H1 (cell line): Measurements from ENCODE around the gene ARMC9. TPM values are rescaled to one million over a fixed set of nuclear protein-coding genes. Genes with fewer than 3 reads are reported as not detected.

Experiments
- CTCF ChIA-PET: fragments of 300-600 bp; sonication (Branson Sonifier 250); formaldehyde crosslinking; loops from one replicate; lab custom pipeline; 2021; ENCODE audit not compliant: partially characterized antibody; lab: Charles Lee
- POLR2A ChIA-PET: fragments of 300-600 bp; sonication (Branson Sonifier 250); formaldehyde crosslinking; loops from one replicate; lab custom pipeline; 2021; ENCODE audit warnings: inconsistent platforms; ENCODE audit not compliant: partially characterized antibody; lab: Charles Lee
- DNase-seq, 2 experiments: peaks; one replicate each; pipeline versions ENCODE4 v3.0.0 to v3.0.0-alpha.2; 2010 to 2022; ENCODE audit warnings: low spot score in 2 of 2, low read depth in 1 of 2, mixed read lengths in 1 of 2
- FAIRE-seq: peaks from 2 replicates; lab custom pipeline; 2011; peaks lifted over from hg19 to GRCh38; lab: Jason Lieb, UNC
- H2AFZ ChIP-seq: 2 replicates; pipeline ENCODE4 v1.8.1; 2012; ENCODE audit warnings: low read length, inconsistent platforms
- H2AK5ac ChIP-seq: 2 replicates; pipeline ENCODE4 v1.6.1; 2013; ENCODE audit warnings: low read depth, low read length
- H2BK120ac ChIP-seq: replicated peaks from 2 replicates; pipeline ENCODE3; 2013; ENCODE audit warnings: low read depth, low read length, inconsistent platforms
- H2BK12ac ChIP-seq: 2 replicates; pipeline ENCODE4 v1.6.1; 2013; ENCODE audit warnings: low read depth, low read length
- H2BK15ac ChIP-seq: 2 replicates; pipeline ENCODE4 v1.6.1; 2013; ENCODE audit warnings: low read length
- H2BK20ac ChIP-seq: 2 replicates; pipeline ENCODE4 v1.6.1; 2013; ENCODE audit warnings: low read length
- H2BK5ac ChIP-seq: 2 replicates; pipeline ENCODE4 v1.6.1; 2013; ENCODE audit warnings: low read depth, low read length
- H3K14ac ChIP-seq: 2 replicates; pipeline ENCODE4 v1.6.1; 2013; ENCODE audit warnings: inconsistent platforms; ENCODE audit not compliant: insufficient read length
- H3K18ac ChIP-seq: 2 replicates; pipeline ENCODE4 v1.6.1; 2013; ENCODE audit warnings: low read length; ENCODE audit errors: extremely low read depth
- H3K23ac ChIP-seq: 2 replicates; pipeline ENCODE4 v1.6.1; 2013; ENCODE audit warnings: inconsistent platforms; ENCODE audit not compliant: insufficient read length
- H3K23me2 ChIP-seq: 2 replicates; pipeline ENCODE4 v1.6.1; 2013; ENCODE audit warnings: low read depth, low read length
- H3K27ac ChIP-seq: 2 replicates; pipeline ENCODE4 v1.6.1; 2011; ENCODE audit warnings: low read depth, low read length, inconsistent platforms
- H3K27me3 ChIP-seq, 4 experiments: replicated peaks in 1 of 4; 1 replicate in 1 of 4; 2 replicates in 3 of 4; pipeline versions ENCODE4 v1.6.1 to v1.8.1; 2011 to 2013; ENCODE audit warnings: low read length in 3 of 4, mild to moderate bottlenecking in 3 of 4, inconsistent platforms in 2 of 4, mixed read lengths in 2 of 4, moderate library complexity in 1 of 4; ENCODE audit not compliant: control insufficient read depth in 3 of 4, insufficient read depth in 3 of 4; ENCODE audit errors: extremely low read depth in 1 of 4
- H3K36me3 ChIP-seq, 4 experiments: 2 replicates each; pipeline versions ENCODE4 v1.6.1 to v1.8.1; 2011 to 2013; ENCODE audit warnings: mild to moderate bottlenecking in 4 of 4, low read length in 3 of 4, moderate library complexity in 2 of 4, control low read depth in 1 of 4, inconsistent platforms in 1 of 4; ENCODE audit not compliant: insufficient read depth in 4 of 4, control insufficient read depth in 2 of 4
- H3K4ac ChIP-seq: replicated peaks from 2 replicates; pipeline ENCODE3; 2013; ENCODE audit warnings: low read length, low read depth, mixed read lengths, inconsistent platforms; ENCODE audit not compliant: insufficient read length
- H3K4me1 ChIP-seq, 4 experiments: replicated peaks in 1 of 4; 1 replicate in 1 of 4; 2 replicates in 3 of 4; pipeline versions ENCODE4 v1.6.1 to v1.8.1; 2011 to 2013; ENCODE audit warnings: low read length in 3 of 4, inconsistent platforms in 2 of 4, mixed read lengths in 1 of 4; ENCODE audit not compliant: insufficient read depth in 4 of 4, control insufficient read depth in 3 of 4
- H3K4me2 ChIP-seq, 2 experiments: 2 replicates each; pipeline versions ENCODE4 v1.6.1 to v1.8.1; 2011 to 2013; ENCODE audit warnings: low read depth in 2 of 2, low read length in 2 of 2, control low read depth in 1 of 2, inconsistent platforms in 1 of 2, mild to moderate bottlenecking in 1 of 2; ENCODE audit not compliant: insufficient read depth in 1 of 2
- H3K4me3 ChIP-seq, 4 experiments: fragments of 200-600, 300-600 bp in 1 of 4; sonication (generic), shearing (Covaris generic), sonication (Bioruptor Twin) in 1 of 4; 2 replicates each; pipeline versions ENCODE4 v1.5.1 to v1.8.1; 2011 to 2016; ENCODE audit warnings: low read length in 4 of 4, low read depth in 3 of 4, control low read depth in 2 of 4, inconsistent platforms in 2 of 4, mild to moderate bottlenecking in 2 of 4, mixed read lengths in 1 of 4, moderate library complexity in 1 of 4; ENCODE audit not compliant: insufficient read depth in 2 of 4; ENCODE audit errors: extremely low read depth in 1 of 4
- H3K56ac ChIP-seq: replicated peaks from 2 replicates; pipeline ENCODE3; 2013; ENCODE audit warnings: low read depth, mild to moderate bottlenecking, mixed read lengths, low read length, inconsistent platforms; ENCODE audit not compliant: insufficient read length
- H3K79me1 ChIP-seq: 2 replicates; pipeline ENCODE4 v1.6.1; 2013; ENCODE audit warnings: low read depth, low read length, control low read depth
- H3K79me2 ChIP-seq, 2 experiments: 2 replicates each; pipeline versions ENCODE4 v1.6.1 to v1.8.1; 2012 to 2013; ENCODE audit warnings: low read length in 2 of 2, mild to moderate bottlenecking in 2 of 2, inconsistent platforms in 1 of 2; ENCODE audit not compliant: insufficient read depth in 2 of 2, control insufficient read depth in 1 of 2
- H3K9ac ChIP-seq, 4 experiments: replicated peaks in 1 of 4; 1 replicate in 1 of 4; 2 replicates in 3 of 4; pipeline versions ENCODE4 v1.6.1 to v1.8.1; 2011 to 2013; ENCODE audit warnings: low read depth in 3 of 4, low read length in 3 of 4, control low read depth in 2 of 4, mild to moderate bottlenecking in 2 of 4, moderate library complexity in 2 of 4, inconsistent platforms in 1 of 4; ENCODE audit errors: extremely low read depth in 1 of 4
- H3K9me3 ChIP-seq, 2 experiments: 2 replicates each; pipeline versions ENCODE4 v1.6.1 to v1.8.1; 2012 to 2013; ENCODE audit warnings: mild to moderate bottlenecking in 2 of 2, moderate library complexity in 2 of 2, control low read depth in 1 of 2, inconsistent platforms in 1 of 2, low read depth in 1 of 2, low read length in 1 of 2, mixed read lengths in 1 of 2; ENCODE audit not compliant: insufficient read depth in 2 of 2
- H4K20me1 ChIP-seq, 2 experiments: replicated peaks in 1 of 2; 2 replicates each; pipeline versions ENCODE3 to v1.8.1; 2011 to 2013; ENCODE audit warnings: inconsistent platforms in 2 of 2, low read length in 2 of 2, mild to moderate bottlenecking in 1 of 2; ENCODE audit not compliant: insufficient read depth in 2 of 2, control insufficient read depth in 1 of 2
- H4K5ac ChIP-seq: 2 replicates; pipeline ENCODE4 v1.6.1; 2013; ENCODE audit warnings: low read length, low read depth, mixed read lengths, inconsistent platforms; ENCODE audit not compliant: insufficient read length
- H4K8ac ChIP-seq: 2 replicates; pipeline ENCODE4 v1.8.0; 2013; ENCODE audit warnings: mild to moderate bottlenecking, moderate library complexity, low read length, inconsistent platforms; ENCODE audit not compliant: insufficient read depth; ENCODE audit errors: extremely low read depth
- H4K91ac ChIP-seq: replicated peaks from 2 replicates; pipeline ENCODE3; 2013; ENCODE audit warnings: low read length, mixed read lengths, inconsistent platforms; ENCODE audit not compliant: insufficient read length
- CTCF ChIP-seq, 3 experiments: IDR thresholded peaks; 1 replicate in 2 of 3; 2 replicates in 1 of 3; pipeline versions ENCODE4 v1.5.1 to v1.6.1; 2011; ENCODE audit warnings: low read length in 3 of 3, mild to moderate bottlenecking in 3 of 3, inconsistent platforms in 2 of 3, low read depth in 1 of 3, moderate library complexity in 1 of 3; ENCODE audit not compliant: insufficient read depth in 1 of 3; ENCODE audit errors: control extremely low read depth in 1 of 3
- ZNF274 ChIP-seq: IDR thresholded peaks from 2 replicates; pipeline ENCODE4 v1.7.0; 2012; ENCODE audit warnings: low read length, borderline replicate concordance; ENCODE audit errors: extremely low read depth
- WGBS, 2 experiments: shearing (Covaris generic) in 1 of 2; methylation state at CpG; one replicate each; pipeline versions ENCODE4 v1.1.6 to v1.1.7; 2013 to 2015; ENCODE audit warnings: low lambda C conversion rate in 2 of 2, mixed read lengths in 2 of 2, inconsistent platforms in 1 of 2, low coverage in 1 of 2, missing lambda C conversion rate in 1 of 2; ENCODE audit not compliant: insufficient replicate concordance in 2 of 2, insufficient coverage in 1 of 2, insufficient read length in 1 of 2; ENCODE audit errors: extremely low coverage in 1 of 2, missing lambda C conversion rate in 1 of 2; 5-methylcytosine and 5-hydroxymethylcytosine counted together
- polyA plus RNA-seq, 7 experiments: library from polyadenylated mRNA; depleted of rRNA in 3 of 7; stranded (reverse) in 5 of 7; unstranded in 2 of 7; fragments of >200 nt in 5 of 7; fragments of 200-250 nt in 2 of 7; gene quantifications; 1 replicate in 5 of 7; 2 replicates in 1 of 7; 4 replicates in 1 of 7; pipeline versions ENCODE4 v1.2.1 to v1.2.3, GENCODE V29; 2011 to 2013; ENCODE audit warnings: missing spikeins in 2 of 7, mixed read lengths in 2 of 7
- total RNA-seq: library from RNA; stranded (reverse); fragmentation: NEBNext Ultra II Directional; extraction: Animal tissue kit (Norgen Biotek cat#: 25700); gene quantifications from 2 replicates; pipeline ENCODE4 v1.2.1, GENCODE V29; 2021

The ARMC9 gene
- total and polyA plus RNA-seq, 2 of the 8 experiments (the other 6 are each of a cell fraction or from before 2014, with no cell fraction given): 23.2 to 36.1 TPM

DNA sequence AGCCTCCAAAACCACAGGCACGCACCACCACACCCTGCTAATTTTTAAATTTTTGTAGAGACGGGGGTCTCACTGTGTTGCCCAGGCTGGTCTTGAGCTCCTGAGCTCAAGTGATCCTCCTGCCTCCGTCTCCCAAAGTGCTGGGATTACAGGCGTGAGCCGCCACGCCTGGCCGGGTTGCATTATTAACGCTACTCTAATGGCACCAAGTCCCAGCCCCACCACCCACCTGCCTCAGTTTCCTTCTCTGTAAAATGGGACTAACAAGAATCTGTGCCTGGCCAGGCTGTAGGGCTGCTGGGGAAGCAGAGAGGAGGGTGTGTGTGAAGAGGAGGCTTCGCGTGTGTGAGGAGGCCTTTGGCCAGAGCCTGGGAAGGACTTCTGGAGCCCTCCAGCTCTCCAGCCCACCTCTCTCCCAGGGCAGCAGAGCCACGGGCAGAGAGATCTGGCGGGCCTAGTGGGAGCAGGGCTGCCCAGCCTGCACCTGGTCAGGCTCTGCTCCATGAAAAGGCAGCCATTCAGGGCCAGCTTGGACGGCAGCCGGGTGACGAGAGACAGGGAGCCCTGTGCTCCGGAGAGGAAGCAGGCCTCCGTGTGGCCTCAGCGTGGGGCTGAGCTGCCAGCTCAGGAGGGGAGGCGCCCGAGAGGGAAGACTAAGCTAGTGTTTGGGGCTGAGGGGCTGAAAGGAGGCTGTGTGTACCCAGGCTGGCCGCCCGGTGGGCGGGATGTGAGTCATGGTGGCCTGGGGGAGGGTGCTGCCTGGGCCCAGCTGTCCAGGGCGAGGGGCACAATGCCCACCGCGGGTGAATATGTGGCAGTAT, 189.7 kb downstream of the ARMC9 start:
- Histone ChIP-seq H2BK15ac (peak overlapping the region; percentile 88; the same call in 1 of the 2 replicates), H3K27ac (no peak overlapping the region), H3K36me3 (no peaks in the 10 kb centered on the region), H3K27me3 (no peaks in the 10 kb centered on the region), H3K4me3 (no peak overlapping the region), H4K8ac (no peak overlapping the region; the same call in none of the 2 replicates), H3K56ac (no peak overlapping the region), H2AK5ac (peak overlapping the region; percentile 15; the same call in 1 of the 2 replicates), H2AFZ (no peak overlapping the region), H2BK20ac (0 out of 2 replicates have a peak overlapping the region, but pooled peaks have one; percentile 48), H4K20me1 (no peaks in the 10 kb centered on the region), H3K4me2 (no peak overlapping the region), H3K79me2 (no peaks in the 10 kb centered on the region), H3K18ac (no peak overlapping the region; the same call in none of the 2 replicates), H3K23me2 (no peaks in the 10 kb centered on the region; the same call in 1 of the 2 replicates), H4K91ac (peak overlapping the region; percentile 44), H4K5ac (no peak overlapping the region), H3K4ac (no peak overlapping the region), H3K79me1 (no peaks in the 10 kb centered on the region), H2BK12ac (peak overlapping the region; percentile 52; the same call in 1 of the 2 replicates), H3K23ac (no peak overlapping the region), H2BK5ac (peak overlapping the region; percentile 75; the same call in 1 of the 2 replicates), H2BK120ac (no peak overlapping the region), H3K4me1 (peaks cover 0 to 14% (median 9%) of the 10 kb centered on the region in 4 experiments; a peak in 6 of 7 replicates), H3K14ac (no peak overlapping the region), H3K9ac (no peak overlapping the region), H3K9me3 (peaks cover 3% of the 10 kb centered on the region in 2 experiments; a peak in 1 of 4 replicates)
- no peak for DNase-seq
- no peak for FAIRE-seq
- WGBS, 2 experiments: 89% methylated on average over 26 of the region's 26 CpGs; no CpG with 5 or more reads in 1 of the 2 experiments
- CTCF ChIA-PET: interaction anchor here (1.0 to 29.5 kb wide), 4 partner anchors 15 to 160 kb away, joined by 3 to 617 read pairs (median 22); no protein-coding TSS in a partner anchor
- POLR2A ChIA-PET: interaction anchor here (0.6 to 2.1 kb wide), 4 partner anchors 8 to 88 kb away, joined by 3 to 5 read pairs (median 4); no protein-coding TSS in a partner anchor
- no peak for TF ChIP-seq CTCF (IDR thresholded peaks at IDR 0.05; ENCODE audit: control extremely low read depth in 1 of 3, insufficient read depth in 1 of 3, low read depth in 1 of 3, low read length in 3 of 3)
- no peak for TF ChIP-seq ZNF274
